HG03135 (cell line): ENCODE results near the gene DSCAML1.

Source experiments
- ATAC-seq: cut with Tn5 transposase; IDR thresholded peaks from one replicate; pipeline ENCODE4 v1.9.1; 2021; ENCODE audit warnings: mild to moderate bottlenecking, moderate library complexity; ENCODE audit not compliant: unreplicated experiment

Gene DSCAML1

GRCh38 chr11:117535201-117535849 lies 261.7 kb downstream of the DSCAML1 start:
- no peak for ATAC-seq

- ATAC-seq = no peak
These were observed 264.4 kb downstream of the DSCAML1 start for GRCh38 chr11:117532568-117532967.

GRCh38 chr11:117529816-117530215 lies 267.2 kb downstream of the DSCAML1 start:
- ATAC-seq = no peak

GRCh38 chr11:117528097-117528721 lies 268.8 kb downstream of the DSCAML1 start:
- no peak for ATAC-seq

- no peak for ATAC-seq
These were observed 269.7 kb downstream of the DSCAML1 start for GRCh38 chr11:117527271-117527670.

- ATAC-seq = no peak
These were observed 271.0 kb downstream of the DSCAML1 start for GRCh38 chr11:117525866-117526542.

GRCh38 chr11:117524468-117525183 lies 272.4 kb downstream of the DSCAML1 start:
- ATAC-seq = no peak

GRCh38 chr11:117523680-117524079 lies 273.3 kb downstream of the DSCAML1 start:
- no peak for ATAC-seq

- no peak for ATAC-seq
These were observed 275.0 kb downstream of the DSCAML1 start for GRCh38 chr11:117521974-117522373.

GRCh38 chr11:117520966-117521365 lies 276.1 kb downstream of the DSCAML1 start:
- ATAC-seq = no peak

- ATAC-seq = no peak
These were observed 276.8 kb downstream of the DSCAML1 start for GRCh38 chr11:117520201-117520600.

- no peak for ATAC-seq
These were observed 277.4 kb downstream of the DSCAML1 start for GRCh38 chr11:117519590-117519989.

GRCh38 chr11:117519170-117519569 lies 277.8 kb downstream of the DSCAML1 start:
- no peak for ATAC-seq

GRCh38 chr11:117518455-117518854 lies 278.6 kb downstream of the DSCAML1 start:
- ATAC-seq = no peak

GRCh38 chr11:117517097-117517496 lies 279.9 kb downstream of the DSCAML1 start:
- no peak for ATAC-seq

- ATAC-seq = no peak
These were observed 280.9 kb downstream of the DSCAML1 start for GRCh38 chr11:117515892-117516787.

- no peak for ATAC-seq
These were observed 282.8 kb downstream of the DSCAML1 start for GRCh38 chr11:117514256-117514655.

GRCh38 chr11:117513666-117514065 lies 283.4 kb downstream of the DSCAML1 start:
- ATAC-seq = no peak

- ATAC-seq = no peak
These were observed 285.0 kb downstream of the DSCAML1 start for GRCh38 chr11:117511931-117512539.

- ATAC-seq = no peak
These were observed 285.5 kb downstream of the DSCAML1 start for GRCh38 chr11:117511483-117511930.
